ENCODE results near the gene ACTG1. TPM values are rescaled to one million over a fixed set of nuclear protein-coding genes. Genes with fewer than 3 reads are reported as not detected.

Gene ACTG1
- total RNA-seq, 1 donor from 2014 or later: 4,184 TPM

- peaks cover 9% of the 10 kb centered on the region for H3K36me3 Mint-ChIP-seq (ENCODE audit: low read depth, unreplicated experiment)
- no peak overlapping the region for H3K27ac Mint-ChIP-seq (ENCODE audit: unreplicated experiment)
- TF ChIP-seq, protein P1, sequence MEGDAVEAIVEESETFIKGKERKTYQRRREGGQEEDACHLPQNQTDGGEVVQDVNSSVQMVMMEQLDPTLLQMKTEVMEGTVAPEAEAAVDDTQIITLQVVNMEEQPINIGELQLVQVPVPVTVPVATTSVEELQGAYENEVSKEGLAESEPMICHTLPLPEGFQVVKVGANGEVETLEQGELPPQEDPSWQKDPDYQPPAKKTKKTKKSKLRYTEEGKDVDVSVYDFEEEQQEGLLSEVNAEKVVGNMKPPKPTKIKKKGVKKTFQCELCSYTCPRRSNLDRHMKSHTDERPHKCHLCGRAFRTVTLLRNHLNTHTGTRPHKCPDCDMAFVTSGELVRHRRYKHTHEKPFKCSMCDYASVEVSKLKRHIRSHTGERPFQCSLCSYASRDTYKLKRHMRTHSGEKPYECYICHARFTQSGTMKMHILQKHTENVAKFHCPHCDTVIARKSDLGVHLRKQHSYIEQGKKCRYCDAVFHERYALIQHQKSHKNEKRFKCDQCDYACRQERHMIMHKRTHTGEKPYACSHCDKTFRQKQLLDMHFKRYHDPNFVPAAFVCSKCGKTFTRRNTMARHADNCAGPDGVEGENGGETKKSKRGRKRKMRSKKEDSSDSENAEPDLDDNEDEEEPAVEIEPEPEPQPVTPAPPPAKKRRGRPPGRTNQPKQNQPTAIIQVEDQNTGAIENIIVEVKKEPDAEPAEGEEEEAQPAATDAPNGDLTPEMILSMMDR (IDR thresholded peaks at IDR 0.05; ENCODE audit: unreplicated experiment): no peak
- peaks cover 5% of the 10 kb centered on the region for H3K27me3 Mint-ChIP-seq (ENCODE audit: unreplicated experiment)
- no peak for DNase-seq (ENCODE audit: low spot score)
- no peaks in the 10 kb centered on the region for H3K9me3 Mint-ChIP-seq (ENCODE audit: unreplicated experiment)
- peaks cover 21% of the 10 kb centered on the region for H3K4me1 Mint-ChIP-seq (ENCODE audit: unreplicated experiment)
- H3K4me3 Mint-ChIP-seq (ENCODE audit: unreplicated experiment): peak overlapping the region; percentile 69
Measured at GRCh38 chr17:81550285-81550684, 37.7 kb upstream of the ACTG1 start.

GRCh38 chr17:81549826-81550225, 37.2 kb upstream of the ACTG1 start:
- Mint-ChIP-seq H3K27me3 (ENCODE audit: unreplicated experiment) (peaks cover 5% of the 10 kb centered on the region), H3K4me1 (ENCODE audit: unreplicated experiment) (peaks cover 21% of the 10 kb centered on the region), H3K4me3 (ENCODE audit: unreplicated experiment) (peak overlapping the region; percentile 60), H3K27ac (ENCODE audit: unreplicated experiment) (no peak overlapping the region), H3K9me3 (ENCODE audit: unreplicated experiment) (no peaks in the 10 kb centered on the region), H3K36me3 (ENCODE audit: low read depth, unreplicated experiment) (peaks cover 9% of the 10 kb centered on the region)
- DNase-seq (ENCODE audit: low spot score): no peak
- TF ChIP-seq, protein P1 (IDR thresholded peaks at IDR 0.05; ENCODE audit: unreplicated experiment): no peak

DNA sequence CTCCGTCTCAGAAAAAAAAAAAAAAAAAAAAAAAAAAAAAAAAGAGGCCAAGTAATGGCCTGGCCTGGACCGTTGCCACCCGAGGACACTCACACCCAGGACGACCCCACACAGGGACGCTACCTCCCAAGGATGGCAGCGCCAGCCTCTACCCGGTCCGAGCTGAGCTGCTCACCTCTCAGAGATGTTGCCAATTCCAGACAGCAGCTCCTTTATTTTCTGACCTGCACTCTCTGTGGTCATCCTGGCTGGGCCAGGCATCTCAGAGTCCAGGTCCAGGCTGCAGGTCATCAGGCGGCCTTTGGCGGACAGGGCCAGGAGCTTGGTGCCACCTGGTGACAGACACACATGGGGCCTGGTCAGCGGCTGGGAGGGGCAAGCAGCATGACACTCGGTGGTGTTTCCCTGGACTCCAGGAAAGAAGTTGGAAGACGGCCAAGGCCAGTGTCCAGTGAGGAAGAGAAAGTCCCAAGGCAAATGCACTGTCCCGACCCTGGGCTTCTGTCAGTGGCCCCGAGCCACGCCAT, 36.5 kb upstream of the ACTG1 start:
- peaks cover 9% of the 10 kb centered on the region for H3K36me3 Mint-ChIP-seq (ENCODE audit: low read depth, unreplicated experiment)
- peak overlapping the region; percentile 60 for H3K4me3 Mint-ChIP-seq (ENCODE audit: unreplicated experiment)
- H3K27ac Mint-ChIP-seq (ENCODE audit: unreplicated experiment): no peak overlapping the region
- DNase-seq (ENCODE audit: low spot score): no peak
- H3K27me3 Mint-ChIP-seq (ENCODE audit: unreplicated experiment): peaks cover 5% of the 10 kb centered on the region
- TF ChIP-seq, protein P1 (IDR thresholded peaks at IDR 0.05; ENCODE audit: unreplicated experiment): no peak
- H3K4me1 Mint-ChIP-seq (ENCODE audit: unreplicated experiment): peaks cover 21% of the 10 kb centered on the region
- no peaks in the 10 kb centered on the region for H3K9me3 Mint-ChIP-seq (ENCODE audit: unreplicated experiment)

- DNase-seq (ENCODE audit: low spot score): no peak
- TF ChIP-seq, protein P1 (IDR thresholded peaks at IDR 0.05; ENCODE audit: unreplicated experiment): no peak
- H3K27ac Mint-ChIP-seq (ENCODE audit: unreplicated experiment): no peak overlapping the region
- no peak overlapping the region for H3K4me3 Mint-ChIP-seq (ENCODE audit: unreplicated experiment)
- H3K9me3 Mint-ChIP-seq (ENCODE audit: unreplicated experiment): no peaks in the 10 kb centered on the region
- H3K4me1 Mint-ChIP-seq (ENCODE audit: unreplicated experiment): peaks cover 8% of the 10 kb centered on the region
- peaks cover 9% of the 10 kb centered on the region for H3K36me3 Mint-ChIP-seq (ENCODE audit: low read depth, unreplicated experiment)
- H3K27me3 Mint-ChIP-seq (ENCODE audit: unreplicated experiment): peaks cover 5% of the 10 kb centered on the region
Measured at GRCh38 chr17:81547614-81547982, 35.0 kb upstream of the ACTG1 start.

GRCh38 chr17:81546906-81547613, 34.5 kb upstream of the ACTG1 start:
- H3K27me3 Mint-ChIP-seq (ENCODE audit: unreplicated experiment): peaks cover 5% of the 10 kb centered on the region
- H3K4me3 Mint-ChIP-seq (ENCODE audit: unreplicated experiment): no peak overlapping the region
- TF ChIP-seq, protein P1 (IDR thresholded peaks at IDR 0.05; ENCODE audit: unreplicated experiment): no peak
- H3K27ac Mint-ChIP-seq (ENCODE audit: unreplicated experiment): no peak overlapping the region
- peaks cover 9% of the 10 kb centered on the region for H3K36me3 Mint-ChIP-seq (ENCODE audit: low read depth, unreplicated experiment)
- no peaks in the 10 kb centered on the region for H3K9me3 Mint-ChIP-seq (ENCODE audit: unreplicated experiment)
- peaks cover 8% of the 10 kb centered on the region for H3K4me1 Mint-ChIP-seq (ENCODE audit: unreplicated experiment)
- DNase-seq (ENCODE audit: low spot score): no peak
